ENCODE data around the gene PITPNM3.

DNA sequence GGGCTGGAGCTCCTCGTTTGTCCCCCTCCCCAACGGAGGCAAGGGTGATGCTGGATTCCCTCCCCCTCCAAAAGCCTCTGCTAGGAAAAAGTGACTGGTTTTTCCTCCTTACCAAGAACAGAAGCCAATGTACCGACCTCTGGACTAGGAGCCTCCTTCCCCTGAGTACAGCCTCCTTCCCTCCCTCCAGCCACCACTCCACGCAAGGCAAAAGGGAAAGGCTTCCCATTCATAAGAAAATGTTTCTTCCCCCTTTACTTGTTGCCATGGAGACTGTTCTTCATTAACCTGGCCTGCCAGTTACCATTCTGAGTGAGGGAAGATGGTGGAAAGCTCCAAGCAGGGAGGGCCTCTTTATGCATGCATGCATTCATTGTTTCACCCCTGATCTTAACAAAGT is 116.4 kb downstream of the PITPNM3 start:
- TF ChIP-seq, protein P1, sequence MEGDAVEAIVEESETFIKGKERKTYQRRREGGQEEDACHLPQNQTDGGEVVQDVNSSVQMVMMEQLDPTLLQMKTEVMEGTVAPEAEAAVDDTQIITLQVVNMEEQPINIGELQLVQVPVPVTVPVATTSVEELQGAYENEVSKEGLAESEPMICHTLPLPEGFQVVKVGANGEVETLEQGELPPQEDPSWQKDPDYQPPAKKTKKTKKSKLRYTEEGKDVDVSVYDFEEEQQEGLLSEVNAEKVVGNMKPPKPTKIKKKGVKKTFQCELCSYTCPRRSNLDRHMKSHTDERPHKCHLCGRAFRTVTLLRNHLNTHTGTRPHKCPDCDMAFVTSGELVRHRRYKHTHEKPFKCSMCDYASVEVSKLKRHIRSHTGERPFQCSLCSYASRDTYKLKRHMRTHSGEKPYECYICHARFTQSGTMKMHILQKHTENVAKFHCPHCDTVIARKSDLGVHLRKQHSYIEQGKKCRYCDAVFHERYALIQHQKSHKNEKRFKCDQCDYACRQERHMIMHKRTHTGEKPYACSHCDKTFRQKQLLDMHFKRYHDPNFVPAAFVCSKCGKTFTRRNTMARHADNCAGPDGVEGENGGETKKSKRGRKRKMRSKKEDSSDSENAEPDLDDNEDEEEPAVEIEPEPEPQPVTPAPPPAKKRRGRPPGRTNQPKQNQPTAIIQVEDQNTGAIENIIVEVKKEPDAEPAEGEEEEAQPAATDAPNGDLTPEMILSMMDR (conservative IDR thresholded peaks at IDR 0.05 in 1 of 2, IDR thresholded peaks at IDR 0.05 in 1 of 2; ENCODE audit: extremely low read depth in 1 of 2, insufficient read depth in 1 of 2, low read depth in 1 of 2, low read length in 2 of 2) = no peak
- no peak for TF ChIP-seq EZH2 (IDR thresholded peaks at IDR 0.05; ENCODE audit: borderline replicate concordance, low read length)
